Left kidney (tissue), 2 donors: ENCODE measurements around the gene CFAP299. TPM values are rescaled to one million over a fixed set of nuclear protein-coding genes. Genes with fewer than 3 reads are reported as not detected.
"Not testable (repeated sequence)": the region's sequence is repeated elsewhere in the genome, so short reads cannot be mapped to it uniquely, and the experiment has no call there.

Experiments used
- DNase-seq: peaks from one replicate; pipeline ENCODE4 v3.0.0-alpha.2; 2013
- polyA plus RNA-seq: library from polyadenylated mRNA; unstranded; fragments of 120-200 nt; gene quantifications from one replicate; pipeline ENCODE4 v1.2.1, GENCODE V29; 2013; ENCODE audit not compliant: insufficient read length

The CFAP299 gene
- polyA plus RNA-seq, 1 donor: 1.00 TPM

DNA sequence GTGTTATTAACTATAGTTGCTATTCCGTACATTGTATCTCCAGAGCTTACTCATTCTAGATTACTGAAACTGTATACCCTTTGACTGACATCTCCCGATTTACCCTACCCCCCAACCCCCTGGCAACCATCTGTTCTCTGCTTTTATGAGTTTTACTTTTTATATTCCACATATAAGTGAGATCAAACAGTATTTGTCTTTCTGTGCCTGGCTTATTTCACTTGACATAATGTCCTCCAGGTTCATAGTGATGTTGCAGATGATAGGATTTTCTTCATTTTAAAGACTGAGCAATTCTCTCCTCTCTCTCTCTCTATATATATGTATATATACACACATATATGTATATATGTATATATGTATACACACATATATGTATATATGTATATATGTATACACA, 54.6 kb downstream of the CFAP299 start:
- DNase-seq: no peak

DNA sequence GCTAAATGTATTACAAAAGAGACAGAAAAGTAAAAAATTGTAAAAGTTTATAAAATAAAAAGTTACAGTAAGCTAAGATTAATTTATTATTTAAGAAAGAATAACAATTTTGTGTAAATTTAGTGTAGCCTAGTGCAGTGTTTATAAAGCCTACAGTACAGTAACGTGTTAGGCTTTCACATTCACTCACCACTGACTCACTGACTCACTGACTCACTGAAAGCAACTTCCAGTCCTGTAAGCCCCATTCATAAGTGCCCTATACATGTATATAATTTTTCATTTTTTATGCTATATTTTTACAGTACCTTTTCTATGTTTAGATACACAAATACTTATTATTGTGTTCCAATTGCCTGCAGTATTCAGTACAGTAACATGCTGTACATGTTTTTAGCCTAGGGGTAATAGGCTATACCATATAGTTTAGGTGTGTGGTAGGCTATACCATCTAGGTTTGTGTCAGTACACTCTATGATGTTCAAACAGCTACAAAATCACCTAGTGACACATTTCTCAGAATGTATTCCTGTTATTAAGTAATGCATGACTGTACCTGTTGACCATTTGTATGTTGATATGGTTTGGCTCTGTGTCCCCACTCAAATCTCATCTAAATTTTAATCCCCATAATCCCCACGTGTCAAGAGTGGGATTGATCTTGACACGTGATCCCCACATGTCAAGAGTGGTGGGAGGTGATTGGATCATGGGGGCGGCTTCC, 57.9 kb downstream of the CFAP299 start:
- DNase-seq: no peak

DNA sequence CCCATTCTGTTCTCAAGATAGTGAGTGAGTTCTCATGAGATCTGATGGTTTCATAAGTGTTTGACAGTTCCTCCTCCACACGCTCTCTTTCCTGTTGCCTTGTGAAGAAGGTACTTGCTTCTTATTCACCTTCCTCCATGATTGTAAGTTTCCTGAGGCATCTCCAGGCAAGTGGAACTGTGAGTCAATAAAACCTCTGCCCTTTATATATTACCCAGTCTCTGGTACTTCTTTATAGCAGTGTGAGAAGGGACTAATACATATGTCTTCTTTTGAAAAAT, 58.4 kb downstream of the CFAP299 start:
- DNase-seq: no peak

DNA sequence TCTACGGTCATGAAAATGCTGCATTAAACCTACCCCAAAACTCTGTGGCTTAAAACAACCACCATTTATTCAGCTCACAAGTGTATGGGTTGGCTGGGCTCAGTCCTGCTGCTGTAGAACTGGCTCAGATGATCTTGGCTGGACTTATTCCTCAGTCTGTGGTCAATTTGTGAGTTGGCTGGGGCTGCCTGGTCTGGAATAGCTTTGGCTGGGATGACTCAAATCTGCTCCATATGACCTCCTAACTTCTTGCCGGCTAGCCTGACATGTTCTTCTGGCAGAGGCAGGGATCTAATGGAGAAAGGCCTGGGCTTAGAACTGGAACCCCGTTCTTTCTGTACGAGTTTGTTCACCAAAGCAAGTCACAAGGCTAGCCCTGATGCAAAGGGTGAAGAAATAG, 71.7 kb downstream of the CFAP299 start:
- no peak for DNase-seq

DNA sequence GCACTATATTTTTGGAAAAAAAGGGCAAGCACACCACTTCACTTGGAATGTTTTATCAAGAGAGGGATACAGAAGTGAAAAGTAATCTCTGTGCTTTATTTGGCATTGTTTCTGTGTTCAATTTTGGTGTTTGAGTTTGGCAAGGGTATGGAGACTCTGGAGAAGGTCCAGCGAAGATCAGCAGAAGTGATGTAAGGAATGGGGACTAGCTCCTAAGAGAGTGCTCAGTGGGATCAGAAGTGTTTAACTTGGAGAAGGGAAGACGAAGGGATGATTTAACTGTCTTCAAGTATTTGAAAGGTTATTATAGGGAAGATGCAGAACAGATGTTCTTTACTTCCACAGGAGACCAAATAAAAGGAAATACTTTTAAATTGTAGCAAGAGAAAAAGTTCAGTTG, 74.3 kb downstream of the CFAP299 start:
- DNase-seq: no peak

DNA sequence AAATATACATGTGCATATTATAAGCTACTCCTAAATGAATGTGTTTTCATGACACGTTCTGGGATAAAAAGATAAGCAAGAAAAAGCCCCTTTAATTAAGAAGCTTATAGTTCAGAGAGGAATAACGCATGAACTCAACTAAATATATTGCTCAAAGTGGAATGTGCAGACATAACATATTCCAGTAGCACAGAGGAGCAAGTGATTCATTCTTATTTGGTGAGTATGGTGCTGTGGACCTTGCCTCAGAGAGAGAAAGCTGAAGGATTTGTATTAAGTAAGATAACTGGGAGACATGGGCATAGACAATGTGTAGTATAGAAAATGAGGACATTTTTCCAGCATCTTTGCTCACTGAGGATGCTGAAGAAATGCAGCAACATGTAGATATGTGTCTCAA, 76.8 kb downstream of the CFAP299 start:
- DNase-seq: no peak

DNA sequence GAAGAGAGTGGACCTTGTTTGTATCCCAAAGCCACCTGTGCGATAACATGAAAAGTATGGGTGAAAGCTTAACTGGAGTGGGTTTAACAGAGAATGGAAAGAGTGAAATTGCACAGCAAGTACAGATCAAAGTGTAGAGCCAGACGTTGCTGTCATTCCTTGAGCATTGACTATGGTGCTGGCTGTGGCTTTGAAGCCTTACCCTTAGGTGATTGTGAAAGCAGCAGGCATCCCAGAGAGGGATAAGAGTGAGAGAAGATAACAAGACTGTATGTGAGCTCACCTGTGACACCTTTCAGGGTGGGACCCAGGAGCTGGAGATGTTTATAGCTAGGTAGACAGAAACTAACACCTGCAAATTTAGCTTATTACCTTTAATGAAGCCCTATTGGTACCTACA, 77.6 kb downstream of the CFAP299 start:
- no peak for DNase-seq

DNA sequence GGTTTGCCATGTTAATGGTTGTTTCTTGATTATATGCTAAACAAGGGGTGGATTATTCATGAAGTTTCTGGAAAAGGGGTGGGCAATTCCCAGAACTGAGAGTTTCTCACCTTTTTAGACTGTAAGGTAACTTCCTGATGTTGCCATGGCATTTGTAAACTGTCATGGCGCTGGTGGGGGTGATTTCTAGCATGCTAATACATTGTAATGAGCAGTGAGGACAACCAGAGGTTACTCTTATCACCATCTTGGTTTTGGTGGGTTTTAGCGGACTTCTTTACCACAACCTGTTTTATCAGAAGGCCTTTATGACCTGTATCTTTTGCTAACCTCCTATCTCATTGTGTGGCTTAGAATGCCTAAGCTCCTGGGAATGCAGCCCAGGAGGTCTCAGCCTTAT, 81.5 kb downstream of the CFAP299 start:
- no peak for DNase-seq

DNA sequence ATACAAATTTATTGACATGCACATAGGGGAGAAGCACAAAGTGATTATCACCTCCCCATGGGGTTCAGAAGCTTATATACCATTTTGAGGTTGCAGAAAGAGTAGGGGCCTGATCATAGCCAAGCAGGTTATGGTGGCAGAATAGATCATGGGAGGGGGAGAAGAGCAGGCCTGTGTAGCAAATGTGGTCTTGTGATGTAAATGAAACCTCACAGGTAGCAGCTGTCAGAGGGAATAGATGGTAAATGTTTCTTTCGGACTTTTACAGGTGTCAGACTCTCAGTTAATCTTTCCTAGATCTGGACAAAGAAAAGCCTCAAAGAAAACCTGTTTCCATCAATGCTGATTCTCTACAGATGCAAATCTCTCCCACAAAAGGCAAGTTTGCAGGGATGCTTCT, 84.4 kb downstream of the CFAP299 start:
- DNase-seq: no peak

DNA sequence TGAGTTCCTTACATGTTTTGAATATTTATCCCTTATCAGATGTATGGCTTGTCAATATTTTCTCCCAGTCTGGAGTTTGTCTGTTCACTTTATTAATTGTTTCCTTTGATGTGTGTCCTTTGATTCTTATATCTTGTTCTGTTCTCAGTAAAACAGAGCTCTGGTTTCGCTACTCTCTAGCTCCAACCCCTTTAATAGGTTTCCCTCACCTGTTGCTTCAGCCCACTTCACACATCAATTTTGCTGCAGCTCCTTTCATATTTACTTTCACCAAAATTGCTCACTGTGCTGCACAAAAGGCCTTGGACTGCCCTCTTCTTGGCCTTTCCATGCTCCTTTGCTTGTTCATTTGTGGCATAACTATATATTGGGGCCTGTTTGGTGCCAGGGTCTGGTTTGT, 85.1 kb downstream of the CFAP299 start:
- DNase-seq: no peak

DNA sequence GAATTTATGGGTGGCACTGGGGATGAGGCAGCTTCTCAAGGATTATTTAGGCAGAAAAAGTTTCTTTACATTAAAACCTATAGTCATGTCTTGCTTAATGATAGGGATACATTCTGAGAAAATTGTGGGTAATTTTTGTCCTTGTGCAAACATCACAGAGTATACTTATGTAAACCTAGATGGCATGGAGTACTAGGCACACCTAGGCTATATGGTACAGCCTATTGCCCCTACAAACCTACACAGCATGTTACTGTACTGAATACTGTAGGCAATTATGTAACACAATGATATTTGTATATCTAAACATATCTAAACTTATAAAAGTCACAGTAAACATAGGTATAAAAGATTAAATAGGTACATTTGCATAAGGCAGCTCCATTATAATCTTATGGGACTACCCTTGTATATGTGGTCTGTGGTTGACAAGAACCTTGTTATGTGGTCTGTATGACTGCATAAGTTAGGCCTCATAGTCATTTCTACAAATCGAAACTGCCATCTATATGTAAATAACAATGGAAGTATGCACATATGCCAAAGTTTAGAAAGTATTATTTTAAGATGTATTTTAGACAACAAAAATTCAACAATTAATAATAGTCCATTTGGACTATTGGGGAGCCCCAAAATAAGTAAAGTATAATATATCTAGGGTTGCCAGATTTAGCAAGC, 87.3 kb downstream of the CFAP299 start:
- no peak for DNase-seq

DNA sequence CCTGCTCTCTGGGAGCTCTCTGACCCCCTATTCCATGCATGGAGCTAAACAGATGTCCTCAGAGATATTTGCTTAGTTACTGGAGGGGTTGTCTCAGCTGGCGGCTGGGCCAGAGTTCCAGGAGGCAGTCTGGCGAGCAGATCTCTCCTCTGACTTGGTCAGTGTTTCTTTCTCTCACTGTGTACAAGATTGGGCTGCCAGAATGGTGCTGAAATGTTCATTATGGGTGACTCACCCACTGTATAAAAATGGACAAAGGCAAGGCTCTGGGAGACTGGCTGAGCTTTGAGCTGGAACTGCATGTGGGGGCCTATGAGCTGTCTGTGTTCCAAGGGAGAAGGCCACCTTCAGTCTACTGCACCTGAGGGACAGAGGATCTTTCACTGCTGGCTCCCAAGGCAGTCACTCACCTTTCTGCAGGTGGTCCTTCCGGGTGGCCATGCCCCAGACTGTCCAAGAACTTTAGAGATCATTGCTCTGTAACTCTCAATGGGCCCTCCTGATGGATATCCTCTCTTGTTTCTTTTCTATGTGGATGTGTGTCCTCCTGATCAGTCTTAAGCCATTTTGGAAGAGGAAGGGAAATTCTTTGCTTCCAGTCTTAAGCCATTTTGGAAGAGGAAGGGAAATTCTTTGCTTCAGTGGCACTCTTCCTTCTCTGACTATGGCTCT, 88.2 kb downstream of the CFAP299 start:
- no peak for DNase-seq

DNA sequence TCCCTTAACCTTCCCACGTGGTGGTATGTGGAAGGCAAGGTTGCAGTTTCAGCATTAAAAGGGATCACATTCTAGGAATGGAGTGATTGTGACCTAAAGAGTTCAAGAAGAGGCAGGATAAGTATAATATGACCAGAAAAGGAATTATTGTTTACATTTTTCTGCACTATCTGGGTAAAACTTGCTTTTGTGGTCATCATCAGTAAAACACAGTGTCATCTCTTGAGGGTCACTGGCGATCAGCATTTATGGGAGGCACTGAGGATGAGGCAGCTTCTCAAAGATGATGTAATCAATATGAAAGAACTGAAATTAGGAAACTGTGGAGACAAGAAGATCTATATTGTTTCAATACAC, 88.7 kb downstream of the CFAP299 start:
- DNase-seq: no peak

DNA sequence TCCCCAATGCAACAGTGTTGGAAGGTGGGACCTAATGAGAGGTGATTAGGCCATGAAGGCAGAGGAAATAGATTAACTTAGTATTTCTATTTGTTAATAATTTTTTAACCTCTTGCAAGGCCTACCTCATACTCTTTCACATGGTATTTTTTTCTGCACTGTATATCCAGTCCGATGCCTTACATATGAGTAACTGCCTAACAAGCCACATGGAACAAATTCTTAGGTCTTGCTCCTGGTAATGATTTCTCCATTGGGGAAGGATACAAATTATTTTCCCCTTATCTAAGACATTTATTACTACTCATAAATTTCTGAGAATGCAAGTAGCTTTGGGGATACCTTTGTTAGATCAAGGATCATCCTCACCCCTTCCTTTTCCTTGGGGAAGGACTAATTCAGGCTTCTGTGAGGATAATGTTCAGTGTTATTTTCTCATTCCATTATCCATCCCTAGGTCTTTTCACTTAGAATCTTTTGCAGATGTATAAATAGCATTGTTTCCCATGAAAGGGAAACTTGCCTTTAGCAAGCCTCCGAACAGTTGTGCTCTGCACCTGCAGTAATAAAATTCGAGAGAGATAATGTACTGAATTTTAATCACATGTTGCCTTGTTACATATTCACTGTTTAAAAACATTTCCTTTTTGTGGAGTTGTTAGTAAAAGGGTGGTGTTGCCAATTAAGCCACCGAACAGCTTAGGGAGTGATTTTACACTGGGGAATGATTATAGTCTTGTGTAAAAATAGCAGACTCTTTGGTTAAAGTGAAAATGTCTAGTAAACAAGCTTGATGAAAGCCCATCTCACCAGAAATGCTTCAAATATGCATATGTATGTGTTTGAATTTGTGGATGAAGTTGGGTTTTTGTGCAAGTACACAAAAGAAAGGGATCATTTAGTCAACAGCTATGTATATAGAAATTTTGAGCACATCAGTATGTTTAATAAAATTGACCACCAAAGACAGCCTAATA, 89.9 kb downstream of the CFAP299 start:
- DNase-seq: no peak

DNA sequence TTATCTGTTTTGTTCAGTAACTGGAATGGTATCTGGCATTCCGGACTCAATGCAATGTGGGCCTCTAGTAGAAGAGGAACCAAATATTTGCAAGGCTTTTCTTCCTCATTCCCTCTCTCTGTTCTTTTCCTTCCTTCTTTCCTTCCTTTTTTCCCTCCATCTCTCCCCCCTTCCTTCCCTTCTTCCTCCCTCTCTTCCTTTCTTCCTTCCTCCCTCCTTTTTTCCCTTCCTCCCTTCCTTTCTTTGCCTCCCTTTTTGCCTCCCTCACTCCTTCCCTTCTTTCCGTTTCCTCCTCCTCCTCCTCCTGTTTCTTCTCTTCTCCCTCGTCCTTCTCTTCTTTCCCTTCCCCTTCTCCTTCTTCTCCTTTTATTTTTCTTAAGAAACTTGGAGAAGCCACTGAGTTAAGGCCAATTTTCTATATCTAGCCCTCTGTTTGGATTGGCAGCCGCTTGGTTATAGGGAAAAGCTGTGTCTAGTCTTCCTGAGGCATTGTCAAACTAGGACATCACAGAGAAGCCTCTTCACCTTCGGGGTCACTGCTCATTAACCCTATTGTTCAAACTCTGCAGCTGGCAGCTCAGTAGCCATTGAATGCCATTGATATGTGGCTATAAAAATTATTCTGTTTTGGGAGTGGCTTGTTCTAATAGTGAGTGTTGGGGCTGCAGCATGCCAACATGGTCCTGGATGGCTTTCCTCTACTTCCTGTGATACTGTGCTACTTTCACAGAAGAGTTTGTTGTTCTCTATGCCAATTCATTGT, 95.9 kb downstream of the CFAP299 start:
- no peak for DNase-seq

DNA sequence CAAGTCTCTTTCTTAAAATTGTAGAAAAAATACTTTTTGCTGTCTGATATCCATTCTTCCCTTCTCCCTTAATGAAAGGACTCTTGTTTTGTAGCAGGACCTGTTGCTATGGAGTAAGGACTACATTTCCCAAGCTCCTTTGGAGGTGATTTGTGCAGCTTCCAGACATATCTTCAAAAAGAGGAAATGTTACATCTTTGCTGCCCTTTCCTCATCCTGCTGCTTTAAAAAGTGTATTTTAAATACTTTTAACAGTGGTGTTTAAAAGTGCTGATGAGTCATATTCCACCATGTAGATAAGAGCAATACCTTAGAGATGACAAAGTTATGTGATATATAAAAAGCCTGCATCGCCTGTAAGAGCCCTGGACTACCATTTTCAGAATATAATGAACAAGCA, 98.7 kb downstream of the CFAP299 start:
- no peak for DNase-seq

DNA sequence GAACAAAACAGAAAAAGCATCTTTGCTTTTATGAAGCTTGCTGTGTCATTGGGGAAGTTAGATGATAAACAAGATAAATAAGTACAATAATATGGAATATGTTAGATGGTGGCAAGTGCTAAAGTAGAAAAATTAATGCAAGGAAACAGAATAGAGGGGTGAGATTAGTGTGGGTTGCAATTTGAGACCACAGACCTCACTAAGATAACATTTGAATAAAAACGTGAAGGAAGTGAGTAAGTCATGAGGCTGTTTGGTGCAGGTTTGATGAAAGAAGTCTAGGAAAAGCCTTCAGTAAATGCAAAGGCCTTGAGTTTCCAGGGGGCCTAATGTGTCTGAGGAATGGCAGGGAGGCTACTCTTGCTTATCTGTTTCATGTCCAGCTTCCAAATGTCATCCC, 102.5 kb downstream of the CFAP299 start:
- DNase-seq: no peak

DNA sequence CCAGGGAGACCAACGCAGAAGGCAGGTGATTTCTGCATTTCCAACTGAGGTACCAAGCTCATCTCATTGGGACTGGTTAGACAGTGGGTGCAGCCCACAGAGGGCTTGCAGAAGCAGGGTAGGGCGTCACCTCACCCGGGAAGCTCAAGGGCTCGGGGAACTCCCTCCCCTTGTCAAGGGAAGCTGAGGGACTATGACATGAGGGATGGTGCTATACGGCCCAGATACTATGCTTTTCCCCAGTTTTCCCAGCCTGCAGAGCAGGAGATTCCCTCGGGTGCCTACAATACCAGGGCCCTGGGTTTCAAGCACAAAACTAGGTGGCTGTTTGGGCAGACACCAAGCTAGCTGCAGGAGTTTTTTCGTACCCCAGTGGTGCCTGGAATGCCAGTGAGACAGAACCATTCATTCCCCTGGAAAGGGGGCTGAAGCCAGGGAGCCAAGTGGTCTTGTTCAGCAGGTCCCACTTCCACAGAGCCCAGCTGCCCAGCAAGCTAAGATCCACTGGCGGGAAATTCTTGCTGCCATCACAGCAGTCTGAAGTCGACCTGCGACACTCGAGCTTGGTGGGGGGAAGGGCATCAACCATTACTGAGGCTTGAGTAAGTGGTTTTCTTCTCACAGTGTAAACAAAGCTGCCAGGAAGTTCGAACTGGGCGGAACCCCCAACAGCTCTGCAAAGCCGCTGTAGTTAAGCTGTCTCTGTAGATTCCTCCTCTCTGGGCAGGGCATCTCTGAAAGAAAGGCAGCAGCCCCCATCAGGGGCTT, 103.9 kb downstream of the CFAP299 start:
- DNase-seq: not testable (repeated sequence)

DNA sequence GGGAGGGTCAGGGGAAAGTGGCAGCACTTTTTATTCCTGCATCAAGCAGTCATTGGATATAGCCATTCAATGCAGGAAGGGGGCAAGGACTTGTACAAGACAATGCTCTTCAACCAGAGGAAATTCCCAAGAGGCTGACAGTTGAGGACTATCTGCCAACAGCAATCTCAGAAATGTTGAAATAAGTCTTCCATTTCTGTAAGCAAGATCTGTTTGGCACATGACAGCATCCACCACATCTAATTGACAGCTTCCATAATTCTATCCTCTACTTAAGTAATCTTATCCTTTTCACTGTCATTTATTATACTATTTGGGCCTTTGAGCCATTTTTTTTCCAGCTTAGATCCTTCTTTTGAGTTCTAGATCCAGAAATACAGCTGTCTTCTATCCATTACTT, 110.7 kb downstream of the CFAP299 start:
- DNase-seq: no peak

DNA sequence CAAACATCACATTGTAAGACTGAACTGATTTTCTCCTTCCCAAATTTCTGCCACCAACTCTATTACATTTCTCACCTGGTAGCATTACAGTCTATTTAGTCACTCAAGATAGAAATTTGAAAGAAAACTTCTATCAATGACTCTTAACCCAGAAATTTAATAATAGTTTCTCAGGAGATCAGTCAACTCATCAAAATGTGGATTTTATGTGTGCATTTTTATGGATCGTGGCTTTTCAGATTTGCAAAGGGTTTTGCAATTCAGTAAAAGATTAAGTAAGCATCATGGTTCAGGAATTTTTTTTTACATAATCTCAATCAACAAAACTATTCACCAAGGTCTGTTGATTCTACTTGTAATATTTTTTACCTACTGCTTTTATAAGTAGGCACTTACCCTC, 111.1 kb downstream of the CFAP299 start:
- DNase-seq: no peak

DNA sequence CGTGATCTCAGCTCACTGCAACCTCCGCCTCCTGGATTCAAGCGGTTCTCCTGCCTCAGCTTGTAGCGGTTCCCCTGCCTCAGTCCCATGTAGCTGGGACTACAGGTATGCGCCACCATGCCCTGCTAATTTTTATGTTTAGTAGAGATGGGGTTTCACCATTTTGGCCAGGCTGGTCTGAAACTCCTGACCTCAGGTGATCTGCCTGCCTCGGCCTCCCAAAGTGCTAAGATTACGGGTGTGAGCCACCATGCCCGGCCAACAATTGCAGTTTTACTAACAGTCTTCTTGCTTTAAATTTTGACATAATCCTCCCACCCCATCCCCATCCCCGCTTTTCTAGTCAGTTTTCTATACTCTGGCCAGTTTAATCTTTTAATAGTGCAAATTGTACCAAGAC, 112.0 kb downstream of the CFAP299 start:
- no peak for DNase-seq
